Measurements from ENCODE around the gene TAS2R30.

DNA sequence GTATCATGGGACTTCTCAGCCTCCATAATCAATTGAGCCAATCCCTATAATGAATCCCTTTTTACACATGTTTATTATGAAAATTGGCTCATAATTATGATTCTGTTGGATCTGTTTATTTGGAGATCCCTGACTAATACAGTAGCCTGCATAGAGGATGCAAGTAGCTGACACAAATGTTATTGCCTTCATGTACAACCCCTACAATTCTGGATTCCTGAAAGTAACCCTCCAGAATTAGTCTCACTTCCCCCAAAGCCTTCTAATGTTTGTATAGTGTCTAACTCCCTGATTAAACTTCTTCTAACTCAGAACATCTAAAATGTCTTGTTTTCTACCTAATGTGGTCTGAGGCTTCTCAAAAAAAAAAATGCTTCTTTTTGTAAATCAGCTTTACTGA, 29.9 kb upstream of the TAS2R30 start:
- TF ChIP-seq, protein P1, sequence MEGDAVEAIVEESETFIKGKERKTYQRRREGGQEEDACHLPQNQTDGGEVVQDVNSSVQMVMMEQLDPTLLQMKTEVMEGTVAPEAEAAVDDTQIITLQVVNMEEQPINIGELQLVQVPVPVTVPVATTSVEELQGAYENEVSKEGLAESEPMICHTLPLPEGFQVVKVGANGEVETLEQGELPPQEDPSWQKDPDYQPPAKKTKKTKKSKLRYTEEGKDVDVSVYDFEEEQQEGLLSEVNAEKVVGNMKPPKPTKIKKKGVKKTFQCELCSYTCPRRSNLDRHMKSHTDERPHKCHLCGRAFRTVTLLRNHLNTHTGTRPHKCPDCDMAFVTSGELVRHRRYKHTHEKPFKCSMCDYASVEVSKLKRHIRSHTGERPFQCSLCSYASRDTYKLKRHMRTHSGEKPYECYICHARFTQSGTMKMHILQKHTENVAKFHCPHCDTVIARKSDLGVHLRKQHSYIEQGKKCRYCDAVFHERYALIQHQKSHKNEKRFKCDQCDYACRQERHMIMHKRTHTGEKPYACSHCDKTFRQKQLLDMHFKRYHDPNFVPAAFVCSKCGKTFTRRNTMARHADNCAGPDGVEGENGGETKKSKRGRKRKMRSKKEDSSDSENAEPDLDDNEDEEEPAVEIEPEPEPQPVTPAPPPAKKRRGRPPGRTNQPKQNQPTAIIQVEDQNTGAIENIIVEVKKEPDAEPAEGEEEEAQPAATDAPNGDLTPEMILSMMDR (conservative IDR thresholded peaks at IDR 0.05; ENCODE audit: low read depth, low read length) = no peak
- TF ChIP-seq EZH2 (IDR thresholded peaks at IDR 0.05; ENCODE audit: borderline replicate concordance, low read depth, low read length, poor library complexity, severe bottlenecking) = no peak
